Endothelial cell (in vitro differentiated cells): ENCODE results near the gene SNTN. TPM values are rescaled to one million over a fixed set of nuclear protein-coding genes. Genes with fewer than 3 reads are reported as not detected.

Experiments
- DNase-seq: peaks from one replicate; pipeline ENCODE4 v3.0.0; 2021; ENCODE audit warnings: low spot score
- H3K27ac Mint-ChIP-seq: one replicate; pipeline ENCODE4 v1.8.0; 2021; ENCODE audit warnings: mixed read lengths, inconsistent platforms; ENCODE audit not compliant: unreplicated experiment
- H3K27me3 Mint-ChIP-seq: one replicate; pipeline ENCODE4 v1.8.0; 2021; ENCODE audit warnings: mild to moderate bottlenecking, moderate library complexity, mixed read lengths, inconsistent platforms; ENCODE audit not compliant: unreplicated experiment
- H3K36me3 Mint-ChIP-seq: one replicate; pipeline ENCODE4 v1.8.0; 2021; ENCODE audit warnings: mild to moderate bottlenecking, low read depth, mixed read lengths, inconsistent platforms; ENCODE audit not compliant: unreplicated experiment
- H3K4me1 Mint-ChIP-seq: one replicate; pipeline ENCODE4 v1.8.0; 2021; ENCODE audit warnings: mild to moderate bottlenecking, mixed read lengths, inconsistent platforms; ENCODE audit not compliant: unreplicated experiment
- H3K4me3 Mint-ChIP-seq: one replicate; pipeline ENCODE4 v1.8.0; 2021; ENCODE audit warnings: mild to moderate bottlenecking, mixed read lengths, inconsistent platforms; ENCODE audit not compliant: unreplicated experiment
- H3K9me3 Mint-ChIP-seq: one replicate; pipeline ENCODE4 v1.8.0; 2021; ENCODE audit warnings: mixed read lengths, inconsistent platforms; ENCODE audit not compliant: unreplicated experiment
- CTCF ChIP-seq: fragments of 200-600 bp; sonication (generic); IDR thresholded peaks from one replicate; pipeline ENCODE4 v1.5.0; 2021; ENCODE audit warnings: antibody characterized with exemption; ENCODE audit not compliant: unreplicated experiment
- total RNA-seq: library from RNA; stranded (reverse); fragmentation: NEBNext Ultra II Directional; extraction: Animal tissue kit (Norgen Biotek cat#: 25700); gene quantifications from one replicate; pipeline ENCODE4 v1.2.1, GENCODE V29; 2021; ENCODE audit not compliant: unreplicated experiment

Gene SNTN
- total RNA-seq, 1 donor from 2014 or later: not detected

DNA sequence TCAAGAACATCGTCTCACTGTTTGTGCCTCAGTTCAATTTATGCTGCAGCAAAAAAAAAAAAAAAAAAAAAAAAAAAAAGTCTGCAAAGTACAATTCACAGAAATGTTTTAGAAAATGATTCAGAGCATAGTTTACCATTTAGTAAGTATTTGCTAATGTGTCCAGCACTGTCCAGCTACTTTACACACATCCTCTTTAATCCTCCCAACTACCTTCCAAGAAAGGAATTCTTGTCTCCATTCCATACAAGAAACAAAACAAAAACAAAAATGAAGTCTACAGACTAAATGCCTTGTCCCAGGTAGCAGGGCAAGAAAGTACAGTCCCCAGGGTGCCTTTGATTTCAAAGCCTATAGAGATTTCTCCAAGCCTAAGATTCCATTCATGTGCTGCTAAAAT lies 38.9 kb upstream of the SNTN start:
- H3K27ac Mint-ChIP-seq: no peak overlapping the region
- no peaks in the 10 kb centered on the region for H3K36me3 Mint-ChIP-seq
- H3K27me3 Mint-ChIP-seq: peaks cover 2% of the 10 kb centered on the region
- no peak overlapping the region for H3K4me3 Mint-ChIP-seq
- no peak for TF ChIP-seq CTCF
- peaks cover 10% of the 10 kb centered on the region for H3K4me1 Mint-ChIP-seq
- DNase-seq: no peak
- no peaks in the 10 kb centered on the region for H3K9me3 Mint-ChIP-seq

GRCh38 chr3:63617391-63617790 lies 35.1 kb upstream of the SNTN start:
- Mint-ChIP-seq H3K27me3 (no peaks in the 10 kb centered on the region), H3K4me1 (peaks cover 10% of the 10 kb centered on the region), H3K9me3 (no peaks in the 10 kb centered on the region), H3K36me3 (no peaks in the 10 kb centered on the region), H3K27ac (no peak overlapping the region), H3K4me3 (no peak overlapping the region)
- DNase-seq: no peak
- no peak for TF ChIP-seq CTCF

GRCh38 chr3:63624941-63625560 lies 27.4 kb upstream of the SNTN start:
- TF ChIP-seq CTCF: no peak
- H3K27ac Mint-ChIP-seq: no peak overlapping the region
- DNase-seq: no peak

DNA sequence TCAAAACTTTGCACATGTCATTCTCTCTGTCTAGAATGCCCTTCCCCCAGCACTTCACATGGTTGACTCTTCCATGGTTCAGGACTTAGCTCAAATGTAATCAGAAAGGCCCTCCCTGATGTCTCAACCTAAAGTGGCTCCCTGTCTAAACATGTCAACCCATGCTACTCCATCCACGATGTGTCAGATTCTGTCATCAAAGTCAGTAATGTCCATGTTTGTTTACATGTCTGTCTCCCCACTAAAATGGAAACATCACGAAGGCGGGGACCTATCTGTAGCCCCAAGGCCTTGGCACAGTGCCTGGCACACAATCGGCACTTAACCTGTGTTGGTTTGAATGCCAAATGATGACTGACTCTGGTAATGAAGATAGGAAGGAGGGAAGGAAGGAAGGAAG lies 20.8 kb upstream of the SNTN start:
- TF ChIP-seq CTCF: no peak
- Mint-ChIP-seq H3K27me3 (no peaks in the 10 kb centered on the region), H3K9me3 (no peaks in the 10 kb centered on the region), H3K4me1 (no peaks in the 10 kb centered on the region), H3K4me3 (no peak overlapping the region), H3K27ac (no peak overlapping the region), H3K36me3 (no peaks in the 10 kb centered on the region)
- DNase-seq: no peak

More at GRCh38 chr3:63624941-63625560, 27.4 kb upstream of the SNTN start:
- Mint-ChIP-seq H3K36me3 (no peaks in the 10 kb centered on the region), H3K27me3 (no peaks in the 10 kb centered on the region), H3K9me3 (no peaks in the 10 kb centered on the region), H3K4me3 (no peak overlapping the region), H3K4me1 (peaks cover 4% of the 10 kb centered on the region)

- no peak for TF ChIP-seq CTCF
- no peaks in the 10 kb centered on the region for H3K27me3 Mint-ChIP-seq
- no peaks in the 10 kb centered on the region for H3K4me1 Mint-ChIP-seq
- H3K36me3 Mint-ChIP-seq: no peaks in the 10 kb centered on the region
- H3K4me3 Mint-ChIP-seq: no peak overlapping the region
- DNase-seq: no peak
- no peaks in the 10 kb centered on the region for H3K9me3 Mint-ChIP-seq
- no peak overlapping the region for H3K27ac Mint-ChIP-seq
These were observed 17.3 kb upstream of the SNTN start for GRCh38 chr3:63635186-63635585.
